OCI-LY1 (cell line): ENCODE results near the gene SMYD4.
"Not testable (repeated sequence)": the region's sequence is repeated elsewhere in the genome, so short reads cannot be mapped to it uniquely, and the experiment has no call there.

Experiments used
- H2AFZ ChIP-seq: fragments of 200-600 bp; sonication (generic), shearing (Covaris generic); 2 replicates; pipeline ENCODE4 v1.6.0; 2014; ENCODE audit warnings: antibody characterized with exemption, mild to moderate bottlenecking, low read length
- H3F3A ChIP-seq: fragments of 200-600 bp; sonication (generic), shearing (Covaris generic); 2 replicates; pipeline ENCODE4 v1.6.0; 2014; ENCODE audit warnings: mild to moderate bottlenecking, antibody characterized with exemption, low read length, moderate library complexity; ENCODE audit not compliant: insufficient read depth
- H3K27ac ChIP-seq: fragments of 200-600 bp; sonication (generic); 2 replicates; pipeline ENCODE4 v1.5.1; 2014; ENCODE audit warnings: low read length, mixed run types, mild to moderate bottlenecking, low read depth; ENCODE audit not compliant: poor library complexity, severe bottlenecking
- H3K27me3 ChIP-seq: fragments of 200-600 bp; sonication (generic); 2 replicates; pipeline ENCODE4 v1.6.0; 2014; ENCODE audit warnings: antibody characterized with exemption, mild to moderate bottlenecking, low read length, moderate library complexity; ENCODE audit not compliant: insufficient read depth
- H3K36me3 ChIP-seq: fragments of 200-600 bp; sonication (generic); 2 replicates; pipeline ENCODE4 v1.6.1; 2014; ENCODE audit warnings: mild to moderate bottlenecking, antibody characterized with exemption, low read length, moderate library complexity, mixed read lengths; ENCODE audit not compliant: insufficient read depth
- H3K4me1 ChIP-seq: fragments of 200-600 bp; sonication (generic); 2 replicates; pipeline ENCODE4 v1.5.1; 2014; ENCODE audit warnings: mild to moderate bottlenecking, low read length, moderate library complexity; ENCODE audit not compliant: insufficient read depth, severe bottlenecking
- H3K4me2 ChIP-seq: fragments of 200-600 bp; sonication (generic), shearing (Covaris generic); 2 replicates; pipeline ENCODE4 v1.6.1; 2014; ENCODE audit warnings: low read length
- H3K4me3 ChIP-seq: fragments of 200-600 bp; sonication (generic); 2 replicates; pipeline ENCODE4 v1.5.1; 2014; ENCODE audit warnings: low read length, low read depth, mild to moderate bottlenecking, mixed read lengths; ENCODE audit not compliant: poor library complexity, severe bottlenecking
- H3K79me2 ChIP-seq: fragments of 200-600 bp; shearing (Covaris generic); 2 replicates; pipeline ENCODE4 v1.6.1; 2016; ENCODE audit warnings: mixed run types, low read length, mixed read lengths; ENCODE audit not compliant: insufficient read depth
- H3K9ac ChIP-seq: fragments of 200-600 bp; sonication (generic), shearing (Covaris generic); 2 replicates; pipeline ENCODE4 v1.6.1; 2014; ENCODE audit warnings: mild to moderate bottlenecking, low read length, mixed read lengths
- H3K9me2 ChIP-seq: fragments of 200-600 bp; sonication (generic), shearing (Covaris generic); 2 replicates; pipeline ENCODE4 v1.6.1; 2014; ENCODE audit warnings: low read depth, mild to moderate bottlenecking, low read length, mixed read lengths
- H3K9me3 ChIP-seq: fragments of 200-600 bp; shearing (Covaris generic); 2 replicates; pipeline ENCODE4 v1.6.1; 2014; ENCODE audit warnings: low read length, mixed read lengths
- H4K20me1 ChIP-seq: fragments of 200-600 bp; sonication (generic), shearing (Covaris generic); 2 replicates; pipeline ENCODE4 v1.6.0; 2016; ENCODE audit warnings: mild to moderate bottlenecking, low read length; ENCODE audit not compliant: insufficient read depth
- EZH2 ChIP-seq: fragments of 200-600 bp; sonication (generic), shearing (Covaris generic); IDR thresholded peaks from 2 replicates; pipeline ENCODE4 v1.8.0; 2017; ENCODE audit warnings: borderline replicate concordance, mixed run types, mild to moderate bottlenecking, antibody characterized with exemption, low read length, moderate library complexity, mixed read lengths
- TF ChIP-seq, protein P1 (sequence below): fragments of 200-600 bp; sonication (generic), shearing (Covaris generic); IDR thresholded peaks from 2 replicates; pipeline ENCODE4 v1.5.1; 2017; ENCODE audit warnings: mild to moderate bottlenecking, antibody characterized with exemption, low read length, moderate library complexity, mixed read lengths

The SMYD4 gene

DNA sequence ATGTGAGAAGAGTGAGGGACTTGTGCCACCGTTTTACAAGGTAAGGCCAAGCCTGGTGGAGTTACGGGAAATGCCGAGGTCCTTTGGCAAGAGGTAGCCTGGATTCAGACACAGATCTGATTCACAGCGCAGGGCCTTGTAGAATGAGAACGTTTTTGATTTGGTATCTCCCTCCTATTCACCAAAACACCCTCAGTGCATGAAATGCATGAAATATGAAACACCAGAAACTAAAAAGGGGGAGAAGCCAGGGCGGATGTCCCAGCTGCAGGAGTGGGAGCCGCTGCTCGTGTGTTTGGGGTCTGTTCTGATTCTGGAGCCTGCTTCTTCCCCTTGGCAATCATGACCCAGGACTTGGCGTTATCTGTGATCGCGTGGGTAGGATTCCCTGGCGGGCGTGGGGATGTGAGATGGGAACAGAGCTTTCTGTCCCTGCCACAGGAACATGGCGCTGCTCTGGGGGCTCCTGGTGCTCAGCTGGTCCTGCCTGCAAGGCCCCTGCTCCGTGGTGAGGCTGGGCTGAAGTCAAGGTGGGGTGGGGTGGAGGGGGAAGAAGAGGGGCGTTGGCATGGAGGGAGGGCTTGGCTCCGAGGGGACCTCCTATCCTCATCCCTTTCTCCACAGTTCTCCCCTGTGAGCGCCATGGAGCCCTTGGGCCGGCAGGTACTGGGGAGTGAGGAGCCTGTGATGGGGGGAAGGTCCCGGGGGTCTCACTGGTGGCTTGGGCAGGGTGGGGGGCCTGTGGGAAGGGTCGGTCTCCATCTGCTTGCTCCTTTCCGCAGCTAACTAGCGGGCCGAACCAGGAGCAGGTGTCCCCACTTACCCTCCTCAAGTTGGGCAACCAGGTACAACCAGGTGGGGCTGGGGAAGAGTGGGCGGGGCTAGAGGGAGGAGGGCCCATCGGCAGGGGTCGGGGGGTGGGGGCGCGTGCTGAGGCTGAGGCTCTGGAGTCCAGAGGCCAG, 84.9 kb downstream of the SMYD4 start:
- Histone ChIP-seq H4K20me1 (no peaks in the 10 kb centered on the region), H3K36me3 (no peaks in the 10 kb centered on the region), H3K4me3 (no peak overlapping the region), H3K4me1 (no peaks in the 10 kb centered on the region), H3K9me2 (no peaks in the 10 kb centered on the region), H3K79me2 (no peaks in the 10 kb centered on the region), H3F3A (no peaks in the 10 kb centered on the region), H3K27me3 (no peaks in the 10 kb centered on the region), H2AFZ (no peak overlapping the region), H3K4me2 (no peak overlapping the region), H3K9ac (no peak overlapping the region), H3K9me3 (no peaks in the 10 kb centered on the region), H3K27ac (no peak overlapping the region)
- TF ChIP-seq EZH2 = no peak
- TF ChIP-seq, protein P1, sequence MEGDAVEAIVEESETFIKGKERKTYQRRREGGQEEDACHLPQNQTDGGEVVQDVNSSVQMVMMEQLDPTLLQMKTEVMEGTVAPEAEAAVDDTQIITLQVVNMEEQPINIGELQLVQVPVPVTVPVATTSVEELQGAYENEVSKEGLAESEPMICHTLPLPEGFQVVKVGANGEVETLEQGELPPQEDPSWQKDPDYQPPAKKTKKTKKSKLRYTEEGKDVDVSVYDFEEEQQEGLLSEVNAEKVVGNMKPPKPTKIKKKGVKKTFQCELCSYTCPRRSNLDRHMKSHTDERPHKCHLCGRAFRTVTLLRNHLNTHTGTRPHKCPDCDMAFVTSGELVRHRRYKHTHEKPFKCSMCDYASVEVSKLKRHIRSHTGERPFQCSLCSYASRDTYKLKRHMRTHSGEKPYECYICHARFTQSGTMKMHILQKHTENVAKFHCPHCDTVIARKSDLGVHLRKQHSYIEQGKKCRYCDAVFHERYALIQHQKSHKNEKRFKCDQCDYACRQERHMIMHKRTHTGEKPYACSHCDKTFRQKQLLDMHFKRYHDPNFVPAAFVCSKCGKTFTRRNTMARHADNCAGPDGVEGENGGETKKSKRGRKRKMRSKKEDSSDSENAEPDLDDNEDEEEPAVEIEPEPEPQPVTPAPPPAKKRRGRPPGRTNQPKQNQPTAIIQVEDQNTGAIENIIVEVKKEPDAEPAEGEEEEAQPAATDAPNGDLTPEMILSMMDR = no peak

DNA sequence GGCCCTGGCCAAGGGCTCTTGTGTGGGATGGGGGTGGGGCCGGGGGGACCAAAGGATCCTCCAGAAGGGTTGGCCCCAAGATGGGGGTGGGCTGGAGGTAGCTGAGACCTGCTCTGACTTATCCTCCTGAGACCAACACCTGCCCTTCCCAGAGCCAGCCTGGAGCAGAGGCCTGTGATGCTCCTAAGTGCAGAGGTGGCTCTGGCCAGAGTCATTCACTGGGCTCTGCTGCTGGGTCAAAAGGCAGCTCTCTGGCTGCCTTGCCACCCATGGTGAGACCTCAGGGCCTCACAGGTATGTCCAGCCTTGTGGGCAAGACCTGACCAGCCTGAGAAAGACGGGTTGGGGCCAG, 86.6 kb downstream of the SMYD4 start:
- TF ChIP-seq EZH2 = no peak
- TF ChIP-seq, protein P1 = no peak
- Histone ChIP-seq H3K4me2 (no peak overlapping the region), H3F3A (no peaks in the 10 kb centered on the region), H3K9ac (no peak overlapping the region), H3K4me3 (no peak overlapping the region), H2AFZ (no peak overlapping the region), H3K36me3 (no peaks in the 10 kb centered on the region), H3K27me3 (no peaks in the 10 kb centered on the region), H3K9me3 (no peaks in the 10 kb centered on the region), H3K79me2 (no peaks in the 10 kb centered on the region), H3K9me2 (no peaks in the 10 kb centered on the region), H4K20me1 (no peaks in the 10 kb centered on the region), H3K27ac (no peak overlapping the region), H3K4me1 (no peaks in the 10 kb centered on the region)

DNA sequence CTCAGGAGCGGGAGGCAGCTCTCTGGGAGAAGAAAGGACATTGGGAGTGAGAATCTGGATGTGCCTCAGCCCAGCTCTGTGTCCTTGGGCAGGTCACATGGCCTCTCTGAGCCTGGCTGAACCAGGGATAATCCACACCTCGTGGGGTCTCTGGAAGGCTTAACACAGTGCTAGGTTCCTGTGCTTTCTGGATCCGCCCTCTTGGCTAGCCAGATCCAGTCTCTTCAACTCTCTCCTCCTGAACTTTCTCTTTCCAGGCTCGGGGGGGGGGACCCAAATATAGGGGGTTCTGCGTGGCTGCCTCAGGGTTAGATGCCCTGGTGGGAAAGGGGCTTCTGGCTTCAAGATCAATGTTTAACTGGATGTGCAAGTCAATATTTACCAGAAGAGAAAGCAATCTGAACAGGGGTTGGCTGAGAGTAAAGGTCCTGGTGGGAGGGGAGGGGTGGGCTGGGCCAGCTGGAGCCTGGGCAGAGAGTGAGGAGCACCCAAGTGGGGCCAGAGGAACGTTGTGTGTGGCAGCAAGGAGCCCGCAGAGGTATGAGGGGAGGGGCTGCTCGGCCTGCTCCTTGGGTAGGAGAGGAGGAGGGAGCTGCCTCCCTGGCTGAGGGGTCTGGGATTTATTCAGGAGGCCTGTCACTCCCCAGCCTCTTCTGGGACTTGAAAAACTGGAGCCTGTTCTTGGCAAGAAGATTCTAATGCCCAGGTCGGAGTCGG, 87.2 kb downstream of the SMYD4 start, which contains the start of gene SERPINF2:
TSS of gene SERPINF2 (plus strand) at position 501 of the 717 bp plus-strand sequence. CDS start 2,125 bp downstream, outside the sequence.
- H3F3A ChIP-seq = no peaks in the 10 kb centered on the region
- H3K9me3 ChIP-seq = no peaks in the 10 kb centered on the region
- H2AFZ ChIP-seq = no peak within 1 kb of the TSS
- no peaks in the 10 kb centered on the region for H3K9me2 ChIP-seq
- H3K9ac ChIP-seq = no peak within 1 kb of the TSS
- peaks cover 5% of the 10 kb centered on the region; the same call in 1 of the 2 replicates for H3K36me3 ChIP-seq
- H3K27ac ChIP-seq = no peak within 1 kb of the TSS
- H3K4me3 ChIP-seq = no peak within 1 kb of the TSS
- TF ChIP-seq EZH2 = no peak
- TF ChIP-seq, protein P1 = no peak
- no peak within 1 kb of the TSS for H3K4me2 ChIP-seq
- H3K27me3 ChIP-seq = no peaks in the 10 kb centered on the region
- H3K79me2 ChIP-seq = no peaks in the 10 kb centered on the region
- H3K4me1 ChIP-seq = no peaks in the 10 kb centered on the region
- no peaks in the 10 kb centered on the region for H4K20me1 ChIP-seq

DNA sequence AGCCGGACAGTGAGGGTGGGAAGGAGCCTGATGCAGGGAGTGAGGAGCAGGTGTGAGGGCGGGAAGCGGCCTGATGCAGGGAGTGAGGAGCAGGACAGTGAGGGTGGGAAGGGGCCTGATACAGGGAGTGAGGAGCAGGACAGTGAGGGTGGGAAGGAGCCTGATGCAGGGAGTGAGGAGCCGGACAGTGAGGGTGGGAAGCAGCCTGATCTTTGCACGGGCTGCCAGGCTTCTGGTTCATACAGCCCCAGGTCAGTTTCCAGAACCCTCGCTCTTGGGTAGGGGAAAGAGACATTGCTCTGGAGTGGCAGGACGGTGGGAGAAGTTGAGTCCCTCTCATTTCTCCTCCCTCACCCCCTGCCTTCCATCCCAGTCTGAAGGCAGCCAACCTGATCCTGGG, 87.8 kb downstream of the SMYD4 start:
- H3K27ac ChIP-seq, H3K4me2 ChIP-seq, H3K79me2 ChIP-seq, H2AFZ ChIP-seq, H3K4me3 ChIP-seq, H3K27me3 ChIP-seq, H3K9me2 ChIP-seq, H3K9me3 ChIP-seq, H3F3A ChIP-seq, H3K9ac ChIP-seq, H4K20me1 ChIP-seq, H3K4me1 ChIP-seq: not testable (repeated sequence)
- peaks cover 11% of the 10 kb centered on the region; the same call in 1 of the 2 replicates for H3K36me3 ChIP-seq
